Measurements from ENCODE around the gene ANKRD13D.

Gene ANKRD13D

GRCh38 chr11:67349457-67349856 is 60.4 kb downstream of the ANKRD13D start:
- Histone ChIP-seq H3K4me1 (peaks cover 43 to 79% (median 71%) of the 10 kb centered on the region in 10 experiments), H3K4me3 (no peak overlapping the region), H3K4me2 (peak overlapping the region in 3 of 11 experiments; percentile 3 to 35 (median 18); a peak in 3 of 22 replicates), H3K9me3 (replicated peaks in 1 of 11) (no peaks in the 10 kb centered on the region), H3K9ac (peak overlapping the region in 1 of 11 experiments; percentile 15; a peak in 1 of 22 replicates), H3K27me3 (no peaks in the 10 kb centered on the region), H3K27ac (no peak overlapping the region), H4K20me1 (peaks cover 0 to 6% (median 0%) of the 10 kb centered on the region in 11 experiments; a peak in 2 of 22 replicates), H3K36me3 (no peaks in the 10 kb centered on the region)
- TF ChIP-seq Cebpa-rat (IDR thresholded peaks at IDR 0.05): no peak

- H3K9ac ChIP-seq: peak overlapping the region in 1 of 11 experiments; percentile 15; a peak in 1 of 22 replicates
- H3K4me2 ChIP-seq: peak overlapping the region in 6 of 11 experiments; percentile 3 to 35 (median 21); a peak in 4 of 22 replicates
- H3K36me3 ChIP-seq: no peaks in the 10 kb centered on the region
- peaks cover 45 to 79% (median 71%) of the 10 kb centered on the region in 10 experiments for H3K4me1 ChIP-seq
- no peak overlapping the region for H3K4me3 ChIP-seq
- H3K27me3 ChIP-seq: no peaks in the 10 kb centered on the region
- TF ChIP-seq Cebpa-rat (IDR thresholded peaks at IDR 0.05): no peak
- no peak overlapping the region for H3K27ac ChIP-seq
- H4K20me1 ChIP-seq: peaks cover 0 to 6% (median 0%) of the 10 kb centered on the region in 11 experiments; a peak in 2 of 22 replicates
- no peaks in the 10 kb centered on the region for H3K9me3 ChIP-seq (replicated peaks in 1 of 11)
Measured at GRCh38 chr11:67349928-67350465, 60.9 kb downstream of the ANKRD13D start.

- peaks cover 55 to 79% (median 71%) of the 10 kb centered on the region in 10 experiments for H3K4me1 ChIP-seq
- H3K4me3 ChIP-seq: peak overlapping the region in 3 of 10 experiments; percentile 14 to 44 (median 36); a peak in 3 of 20 replicates
Measured at GRCh38 chr11:67351275-67352005, 62.3 kb downstream of the ANKRD13D start.

More at GRCh38 chr11:67351275-67352005, 62.3 kb downstream of the ANKRD13D start:
- Histone ChIP-seq H3K27me3 (no peaks in the 10 kb centered on the region), H3K9me3 (replicated peaks in 1 of 11) (no peaks in the 10 kb centered on the region), H3K27ac (peak overlapping the region in 9 of 11 experiments; percentile 41 to 99 (median 54); a peak in 17 of 22 replicates), H3K4me2 (peak overlapping the region; percentile 91 to 100 (median 99)), H4K20me1 (peaks cover 0 to 6% (median 0%) of the 10 kb centered on the region in 11 experiments; a peak in 2 of 22 replicates), H3K9ac (peak overlapping the region; percentile 6 to 96 (median 58); a peak in 16 of 22 replicates), H3K36me3 (no peaks in the 10 kb centered on the region)
- TF ChIP-seq Cebpa-rat (IDR thresholded peaks at IDR 0.05): no peak
